Measurements from ENCODE around the gene ADAMTS17.
"Not testable (repeated sequence)": the region's sequence is repeated elsewhere in the genome, so short reads cannot be mapped to it uniquely, and the experiment has no call there.

The ADAMTS17 gene

DNA sequence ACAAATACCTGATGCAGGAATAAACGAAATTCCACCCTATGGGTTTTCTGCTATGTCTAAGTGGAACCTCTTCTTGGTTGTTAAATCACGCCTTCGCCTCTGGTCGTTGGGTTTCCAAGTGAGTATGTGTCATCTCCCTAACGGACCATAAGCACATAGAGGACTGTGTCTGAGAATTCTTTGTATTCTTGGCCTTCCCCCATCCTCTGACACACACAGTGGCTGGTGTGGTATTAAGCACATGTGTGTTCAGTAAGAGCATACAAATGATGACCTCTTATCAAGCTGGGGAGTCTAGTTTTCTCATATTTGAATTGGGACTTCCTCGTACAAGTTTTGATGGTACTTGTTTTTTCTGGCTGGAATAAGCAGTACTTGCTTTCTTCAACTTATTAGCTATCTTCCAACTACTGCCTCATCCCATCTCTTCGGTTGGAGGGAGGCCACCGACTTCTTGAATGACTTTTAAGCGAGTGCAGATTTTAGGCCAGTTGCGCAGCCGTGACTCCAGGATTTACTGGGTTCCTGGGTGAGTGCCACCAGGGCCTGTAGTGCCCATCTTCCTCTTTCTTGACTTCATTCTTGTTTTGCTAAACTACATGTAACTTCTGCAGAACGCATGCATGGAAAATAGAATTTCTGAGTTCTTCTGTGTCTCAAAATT, 240.2 kb downstream of the ADAMTS17 start:
- no peak for DNase-seq

DNA sequence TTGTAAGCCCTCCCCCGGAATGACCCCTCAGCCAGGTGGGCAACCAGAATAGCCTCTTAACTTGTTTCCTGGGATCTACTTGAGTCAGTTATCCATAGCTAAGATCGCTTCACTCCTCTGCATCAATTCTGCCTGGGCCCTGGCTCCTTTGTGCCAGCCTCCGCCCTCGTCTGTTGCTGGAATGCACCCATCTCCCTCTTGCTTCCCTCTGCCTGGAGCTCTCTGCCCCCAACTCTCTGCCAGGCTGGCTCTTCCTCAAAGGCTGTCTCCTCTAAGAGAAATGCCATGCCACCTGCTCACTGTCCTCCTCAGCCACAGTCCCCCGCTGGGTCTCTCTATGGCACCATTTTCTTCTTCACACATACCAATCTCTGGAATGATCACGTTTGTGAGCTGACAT, 240.8 kb downstream of the ADAMTS17 start:
- no peak for DNase-seq

DNA sequence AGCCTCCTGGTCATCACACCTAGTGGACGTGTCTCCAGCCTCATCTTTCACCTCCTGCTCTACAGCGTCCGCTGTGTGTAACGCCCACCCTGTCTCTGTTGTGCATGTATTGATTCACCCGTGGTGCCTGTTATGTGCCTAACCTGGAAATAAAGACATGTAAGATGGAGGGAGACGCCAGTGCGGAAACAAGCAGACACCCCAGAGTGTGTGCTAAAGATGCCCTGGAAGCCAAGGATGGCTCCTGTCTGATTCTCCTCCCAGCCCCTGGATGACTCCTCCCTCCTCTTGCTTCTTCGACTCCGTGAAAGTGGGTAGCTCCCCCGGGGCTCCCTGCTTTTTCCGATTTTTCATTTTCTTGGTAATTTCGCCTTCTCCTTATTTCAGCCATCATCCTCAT, 241.8 kb downstream of the ADAMTS17 start:
- DNase-seq: no peak

DNA sequence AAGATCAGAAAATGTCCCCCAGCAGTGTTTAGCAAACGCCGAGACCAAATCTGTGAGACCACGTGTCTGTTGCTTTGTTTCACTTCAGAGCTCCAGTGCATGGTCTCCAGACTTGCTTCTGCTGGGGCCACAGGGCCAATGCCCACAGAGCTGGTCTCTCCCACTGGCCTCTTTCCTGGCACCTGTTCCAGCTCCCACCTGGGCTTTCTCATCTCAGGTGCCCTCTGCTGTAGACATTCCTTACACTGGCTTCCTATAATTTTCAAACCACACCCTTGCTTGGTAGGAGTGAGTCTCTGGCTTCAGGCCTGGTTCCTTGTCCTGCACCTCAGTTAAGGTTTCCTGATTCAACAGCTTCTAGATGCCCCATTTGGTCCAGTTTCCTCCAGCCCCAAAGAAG, 243.1 kb downstream of the ADAMTS17 start:
- DNase-seq: no peak

DNA sequence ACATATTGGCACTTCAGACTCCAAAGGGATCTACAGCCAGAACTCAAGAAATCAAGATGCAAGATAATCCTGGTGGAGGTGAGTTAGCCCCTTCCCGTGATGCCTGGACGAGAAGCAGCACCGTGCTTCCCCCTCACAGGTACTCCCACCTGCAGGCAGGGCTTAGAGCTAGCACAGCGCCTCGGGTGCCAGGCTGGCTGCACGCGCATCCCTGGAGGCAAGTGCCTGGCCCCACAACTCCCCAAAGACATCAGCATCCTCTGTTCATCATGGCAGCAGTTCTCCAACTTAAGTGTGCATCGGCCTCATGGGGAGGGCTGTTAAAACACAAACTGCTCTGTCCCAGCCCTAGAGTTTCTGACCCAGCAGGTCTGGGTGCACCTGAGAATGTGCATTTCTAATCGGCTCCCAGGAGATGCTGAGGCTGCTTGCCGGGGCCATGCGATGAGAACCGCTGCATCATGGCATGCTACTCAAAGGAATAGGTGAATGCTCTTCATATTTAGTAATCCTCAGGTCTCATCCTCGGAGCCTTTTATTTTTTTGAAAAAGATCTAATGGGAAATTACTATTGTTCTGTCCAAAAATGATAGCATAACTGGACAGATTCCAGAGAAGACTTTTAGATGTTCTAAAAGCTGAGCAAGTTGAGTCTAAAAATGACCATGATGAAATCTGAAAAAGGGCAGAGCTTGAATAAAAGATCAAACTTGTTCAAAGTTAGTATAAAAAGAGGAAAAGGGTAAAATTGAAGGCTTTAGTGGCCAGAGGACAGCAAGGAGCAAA, 244.2 kb downstream of the ADAMTS17 start:
- no peak for DNase-seq

DNA sequence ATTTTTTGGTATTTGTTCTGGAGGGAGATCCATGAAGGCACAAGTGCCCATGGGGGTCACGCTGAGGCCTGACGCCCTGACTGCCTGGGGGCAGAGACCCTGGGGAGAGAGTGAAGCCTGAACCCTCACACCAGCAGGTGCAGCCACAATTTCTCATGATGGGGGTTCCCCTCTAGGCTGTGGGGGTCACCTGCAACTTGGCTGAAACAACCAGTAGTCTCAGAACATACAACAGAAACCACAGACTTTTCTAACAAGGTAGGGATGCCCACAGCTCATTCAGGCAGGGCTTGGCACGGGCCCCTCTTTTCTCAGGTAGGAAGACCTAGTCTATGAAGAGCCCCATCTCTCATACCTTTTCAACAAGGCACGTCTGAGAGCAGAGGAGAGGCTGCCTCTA, 245.1 kb downstream of the ADAMTS17 start:
- no peak for DNase-seq

DNA sequence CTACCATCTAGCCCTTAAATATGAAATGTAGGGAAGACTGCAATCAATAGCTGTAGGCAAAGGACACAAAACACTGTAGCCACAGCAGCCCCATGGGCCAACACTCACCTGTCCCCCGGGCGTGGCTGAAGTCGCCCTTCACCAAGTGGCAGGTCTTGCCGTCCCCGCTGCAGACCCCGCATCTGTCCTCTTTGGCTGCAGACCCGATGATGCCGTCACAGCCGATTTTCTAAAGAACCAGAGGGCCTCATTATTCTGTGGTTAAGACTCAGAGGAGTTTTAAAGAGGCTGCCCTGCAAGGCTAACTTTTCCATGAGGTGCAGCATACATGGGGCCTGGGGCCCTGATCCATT, 245.6 kb downstream of the ADAMTS17 start:
- no peak for DNase-seq

DNA sequence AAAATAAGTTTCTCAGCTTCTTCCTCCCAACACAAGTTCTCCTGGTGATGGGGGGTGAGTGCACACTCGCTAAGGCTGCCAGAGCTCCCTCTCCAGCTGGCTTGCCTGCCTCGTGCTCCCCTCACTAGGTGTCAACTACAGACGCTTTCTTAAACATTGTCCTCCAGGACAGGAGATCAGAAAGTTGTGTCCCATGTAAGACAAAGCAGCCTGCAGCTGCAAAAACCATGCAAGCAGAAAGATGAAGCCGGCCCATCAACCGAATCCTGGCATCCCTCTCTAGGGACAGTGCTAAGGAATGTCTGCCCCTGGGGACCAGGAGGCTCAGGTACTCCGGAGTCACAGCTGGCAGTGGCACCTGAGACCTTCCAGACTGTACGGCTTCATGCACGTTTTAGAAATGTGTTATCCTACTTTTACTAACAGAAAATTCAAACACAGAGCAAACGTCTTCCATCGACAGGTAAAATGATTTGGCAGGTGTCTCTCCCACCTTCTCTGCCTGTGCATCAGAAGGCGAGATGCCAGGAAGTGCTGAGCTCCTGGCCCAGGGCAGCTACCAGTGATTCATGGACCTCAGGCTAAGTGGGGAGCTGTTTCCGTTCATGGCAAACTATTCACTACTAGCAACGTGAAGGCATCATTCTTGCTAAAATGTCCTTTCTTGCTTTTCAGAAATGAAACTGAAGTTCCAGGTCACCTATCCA, 246.1 kb downstream of the ADAMTS17 start:
- DNase-seq: no peak

DNA sequence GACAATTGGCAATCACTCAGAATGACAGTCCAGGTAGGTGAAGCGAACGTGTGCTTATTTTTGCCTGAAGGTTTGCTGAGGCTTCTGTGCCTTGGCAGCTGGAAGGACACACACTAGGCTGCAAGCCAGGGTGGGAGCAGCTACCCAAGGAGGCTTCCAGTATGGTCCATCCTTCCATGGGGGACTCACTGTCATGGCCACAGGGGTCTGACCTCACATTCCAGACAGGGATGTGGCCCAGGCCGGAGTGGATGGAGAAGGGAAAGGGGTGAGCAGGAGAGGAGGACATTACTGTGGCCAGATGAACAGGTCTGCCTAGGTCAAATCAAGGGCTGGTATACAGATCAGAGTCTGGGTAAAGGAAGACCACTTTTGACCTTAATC, 247.7 kb downstream of the ADAMTS17 start:
- DNase-seq: no peak

DNA sequence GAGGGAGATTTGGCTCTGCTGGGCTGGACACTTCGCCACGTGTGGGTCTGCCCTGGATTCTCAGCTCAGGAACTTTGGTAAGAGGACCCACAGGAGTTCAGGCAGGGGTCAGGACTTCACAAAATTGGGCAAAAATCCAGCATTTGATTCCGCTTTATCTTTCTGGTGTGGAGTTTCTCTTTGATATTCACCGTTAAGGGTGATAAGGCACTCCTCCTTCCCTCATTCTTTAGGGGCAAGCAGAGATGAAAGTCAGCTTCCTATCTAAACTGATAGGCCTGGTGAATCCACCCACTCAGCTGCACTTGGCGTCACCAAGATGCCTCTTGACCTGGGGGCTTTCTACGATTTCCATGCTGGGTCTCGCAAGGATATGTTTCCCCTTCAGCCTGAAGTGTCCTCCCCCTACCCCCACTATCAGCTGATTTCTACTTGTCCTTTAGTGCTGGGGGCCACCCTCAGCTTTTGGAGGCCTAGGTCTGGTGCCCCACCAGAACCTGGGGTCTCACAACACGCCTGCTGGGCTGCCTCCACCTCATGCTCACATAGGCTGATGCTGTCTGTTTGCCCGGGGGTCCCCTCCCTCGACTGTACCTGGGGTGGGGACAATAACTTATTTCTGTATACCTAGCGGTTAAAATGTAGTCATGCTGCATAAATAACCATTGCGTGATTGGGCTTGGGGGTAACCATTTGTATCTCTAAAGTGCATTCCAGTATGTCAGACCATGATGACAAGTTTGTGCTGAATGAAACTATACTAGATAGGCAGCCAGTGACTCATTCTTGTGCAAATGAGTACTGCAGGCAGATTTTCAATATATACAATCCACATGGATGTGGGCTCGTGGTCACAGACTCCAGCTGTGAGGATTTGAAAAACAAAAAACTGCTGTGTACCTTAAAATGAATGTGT, 248.3 kb downstream of the ADAMTS17 start:
- DNase-seq: no peak

DNA sequence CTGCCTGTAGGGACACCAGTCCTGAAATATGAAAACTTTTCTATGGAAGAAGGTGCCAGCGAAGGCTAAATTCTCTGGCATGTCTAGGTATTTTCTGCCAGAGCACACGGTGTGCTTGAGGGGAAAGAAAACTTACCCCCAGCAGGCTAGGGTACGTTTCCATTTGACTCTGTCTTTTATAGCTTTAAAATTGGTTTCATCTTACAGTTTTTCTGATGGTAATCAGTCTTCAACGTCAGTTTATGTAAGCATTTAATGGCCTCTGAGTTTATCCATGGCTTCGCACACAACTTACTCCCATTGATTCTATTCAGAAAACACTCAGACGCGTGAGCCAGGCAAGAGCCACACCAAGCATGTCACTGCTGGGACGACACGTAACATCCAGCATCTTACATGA, 249.7 kb downstream of the ADAMTS17 start:
- no peak for DNase-seq

DNA sequence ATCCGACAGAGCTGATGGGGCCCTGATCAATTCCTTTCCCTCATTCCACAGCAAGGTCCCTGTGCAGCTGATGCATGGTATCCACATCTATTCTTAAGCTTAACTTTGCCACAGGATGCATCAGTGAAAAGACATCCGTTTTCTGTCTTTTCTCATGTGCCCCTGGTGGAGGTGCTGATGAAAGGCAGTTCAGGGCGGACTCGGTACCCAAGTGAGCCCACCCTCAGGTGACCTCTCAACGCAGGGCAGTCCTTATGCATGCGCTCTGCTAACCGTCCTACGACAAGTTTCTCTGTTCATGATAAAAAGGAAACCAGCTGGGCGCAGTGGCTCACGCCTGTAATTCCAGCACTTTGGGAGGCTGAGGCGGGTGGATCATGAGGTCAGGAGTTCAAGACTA, 251.4 kb downstream of the ADAMTS17 start:
- DNase-seq: no peak

DNA sequence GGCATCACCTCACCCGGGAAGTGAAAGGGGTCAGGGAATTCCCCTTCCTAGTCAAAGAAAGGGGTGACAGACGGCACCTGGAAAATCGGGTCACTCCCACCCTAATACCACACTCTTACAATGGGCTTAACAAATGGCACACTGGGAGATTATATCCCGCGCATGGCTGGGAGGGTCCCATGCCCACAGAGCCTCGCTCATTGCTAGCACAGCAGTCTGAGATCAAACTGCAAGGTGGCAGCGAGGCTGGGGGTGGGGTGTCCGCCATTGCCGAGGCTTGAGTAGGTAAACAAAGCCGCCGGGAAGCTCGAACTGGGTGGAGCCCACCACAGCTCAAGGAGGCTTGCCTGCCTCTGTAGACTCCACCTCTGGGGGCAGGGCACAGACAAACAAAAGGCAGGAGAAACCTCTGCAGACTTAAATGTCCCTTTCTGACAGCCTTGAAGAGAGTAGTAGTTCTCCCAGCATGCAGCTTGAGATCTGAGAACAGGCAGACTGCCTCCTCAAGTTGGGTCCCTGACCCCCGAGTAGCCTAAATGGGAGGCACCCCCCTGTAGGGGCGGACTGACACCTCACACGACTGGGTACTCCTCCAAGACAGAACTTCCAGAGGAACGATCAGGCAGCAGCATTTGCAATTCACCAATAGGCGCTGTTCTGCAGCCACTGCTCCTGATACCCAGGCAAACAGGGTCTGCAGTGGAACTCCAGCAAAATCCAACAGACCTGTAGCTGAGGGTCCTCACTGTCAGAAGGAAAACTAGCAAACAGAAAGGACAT, 257.5 kb downstream of the ADAMTS17 start:
- not testable (repeated sequence) for DNase-seq

DNA sequence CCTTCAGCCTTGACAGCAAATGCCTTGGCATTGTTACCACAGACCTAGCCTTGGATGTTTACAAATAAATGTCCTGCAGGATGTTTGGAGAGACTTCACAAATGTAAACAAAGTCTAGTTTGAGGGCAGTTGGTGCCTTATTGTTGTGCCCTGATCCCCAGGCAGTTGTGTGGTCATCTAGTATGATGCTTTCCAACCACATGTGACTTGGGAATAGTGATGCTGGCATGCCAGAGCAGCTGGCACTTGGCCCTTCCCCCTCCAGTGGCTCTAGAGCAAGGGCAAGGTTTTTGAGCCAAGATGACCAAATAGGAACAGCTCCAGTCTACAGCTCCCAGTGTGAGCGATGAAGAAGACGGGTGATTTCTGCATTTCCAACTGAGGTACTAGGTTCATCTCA, 258.2 kb downstream of the ADAMTS17 start:
- no peak for DNase-seq

DNA sequence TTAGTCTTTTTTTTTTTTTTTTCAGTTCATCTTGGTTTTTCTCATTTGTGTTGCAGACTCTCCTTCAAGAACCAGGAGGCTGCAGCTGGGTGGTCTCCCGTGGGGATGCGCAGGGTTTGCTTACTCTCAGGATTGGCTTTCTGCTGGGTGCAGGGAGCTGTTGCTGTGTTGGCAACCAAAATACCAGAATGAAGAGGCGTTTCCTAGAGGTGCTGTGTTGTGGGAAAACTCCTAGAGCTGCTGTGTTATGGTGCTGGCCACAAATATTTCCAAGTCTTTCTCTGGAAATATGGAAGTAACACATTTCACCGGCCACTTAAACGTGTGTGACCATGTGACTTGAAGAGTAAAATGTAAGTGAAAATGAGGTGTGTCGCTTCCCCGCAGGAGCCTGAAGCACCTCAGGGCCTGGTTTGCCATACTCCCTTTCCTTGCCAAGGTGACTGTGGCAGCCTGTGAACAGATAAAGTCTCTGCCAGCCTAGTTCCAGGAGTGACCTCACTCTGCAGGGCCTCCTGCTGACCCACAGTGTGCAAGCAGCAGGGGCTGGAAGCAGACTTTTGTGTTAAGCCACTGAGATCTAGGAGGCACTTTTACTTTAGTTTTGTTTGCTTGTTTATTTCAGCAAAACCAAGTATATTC, 258.9 kb downstream of the ADAMTS17 start:
- no peak for DNase-seq

DNA sequence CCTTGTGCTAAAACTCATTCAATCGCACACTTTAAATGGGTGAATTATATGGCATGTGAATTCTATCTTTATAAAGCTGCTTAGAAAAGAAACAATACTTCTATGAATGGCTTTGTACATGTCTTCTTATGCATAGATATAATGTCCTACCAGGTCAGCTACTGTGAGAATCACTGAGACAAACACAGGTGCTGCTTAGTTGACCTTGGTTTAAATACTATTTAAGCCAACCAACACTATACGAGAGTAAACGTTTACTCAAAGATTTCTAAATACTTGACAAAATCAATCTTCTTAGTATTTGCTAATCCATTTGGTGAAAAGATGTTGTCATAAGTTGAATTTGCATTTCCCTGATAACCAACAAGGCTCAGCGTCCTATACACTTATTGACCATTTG, 260.3 kb downstream of the ADAMTS17 start:
- no peak for DNase-seq

DNA sequence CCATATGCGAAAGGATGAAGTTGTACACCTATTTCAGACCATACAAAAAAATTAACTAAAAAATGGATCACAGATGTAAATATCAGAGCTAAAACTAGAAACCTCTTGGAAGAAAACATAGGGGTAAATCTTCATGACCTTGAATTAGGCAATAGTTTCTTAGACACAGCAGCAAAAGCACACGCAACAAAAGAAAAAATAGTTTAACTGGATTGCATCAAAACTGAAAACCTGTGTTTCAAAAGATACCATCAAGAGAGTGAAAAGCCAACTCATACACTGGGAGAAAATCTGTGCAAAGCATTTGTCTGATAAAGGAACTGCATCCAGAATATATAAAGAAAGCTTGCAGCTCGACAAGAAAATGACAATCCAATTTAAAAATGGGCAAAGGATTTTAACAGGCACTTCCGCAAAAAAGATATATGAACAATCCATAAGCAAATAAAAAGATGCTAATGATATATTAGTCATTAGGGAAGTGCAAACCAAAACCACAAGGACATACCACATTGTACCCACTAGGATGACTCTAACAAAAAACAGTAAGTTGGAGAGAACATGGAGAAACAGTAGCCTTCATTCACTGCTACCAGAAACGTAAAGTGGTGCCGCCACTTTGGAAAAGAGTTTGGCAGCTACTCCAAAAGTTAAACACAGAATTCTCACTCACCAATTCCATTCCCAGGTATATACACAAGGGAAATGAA, 263.1 kb downstream of the ADAMTS17 start:
- DNase-seq: no peak

DNA sequence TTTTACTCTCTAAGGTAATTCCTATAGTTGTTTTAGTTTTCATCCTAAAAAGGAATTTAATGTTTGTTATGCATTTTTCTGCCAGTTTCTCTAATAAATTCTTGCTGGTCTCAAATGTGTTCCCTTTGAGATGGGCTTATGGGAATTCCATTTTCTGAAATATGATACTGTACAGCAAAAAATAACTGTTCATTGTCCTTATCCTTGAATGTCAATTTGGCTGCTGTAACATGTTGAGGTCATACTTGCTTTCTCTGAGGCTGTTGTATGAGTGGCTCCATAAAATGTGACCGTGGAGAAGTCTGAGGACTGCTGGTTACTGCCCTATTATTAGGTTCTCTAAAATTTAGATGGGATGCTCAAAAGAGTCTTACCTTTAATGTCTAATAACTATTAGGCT, 266.5 kb downstream of the ADAMTS17 start:
- no peak for DNase-seq

DNA sequence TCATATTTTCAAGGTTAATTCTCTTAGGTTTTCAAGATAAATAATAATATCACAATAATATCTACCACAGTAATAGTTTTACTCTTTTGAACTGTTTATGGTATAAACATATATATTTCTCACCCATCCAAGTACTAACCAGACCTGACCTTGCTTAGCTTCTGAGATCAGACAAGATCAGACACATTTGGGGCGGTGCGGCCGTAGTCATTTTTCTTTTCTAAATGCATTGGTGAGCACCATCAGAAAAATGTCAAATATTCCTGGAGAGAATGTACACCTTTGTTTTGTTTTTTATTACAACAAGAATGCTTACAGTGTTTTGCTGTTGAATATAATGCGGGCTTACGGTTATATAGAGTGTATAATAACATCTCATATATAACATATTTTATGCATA, 267.8 kb downstream of the ADAMTS17 start:
- no peak for DNase-seq

DNA sequence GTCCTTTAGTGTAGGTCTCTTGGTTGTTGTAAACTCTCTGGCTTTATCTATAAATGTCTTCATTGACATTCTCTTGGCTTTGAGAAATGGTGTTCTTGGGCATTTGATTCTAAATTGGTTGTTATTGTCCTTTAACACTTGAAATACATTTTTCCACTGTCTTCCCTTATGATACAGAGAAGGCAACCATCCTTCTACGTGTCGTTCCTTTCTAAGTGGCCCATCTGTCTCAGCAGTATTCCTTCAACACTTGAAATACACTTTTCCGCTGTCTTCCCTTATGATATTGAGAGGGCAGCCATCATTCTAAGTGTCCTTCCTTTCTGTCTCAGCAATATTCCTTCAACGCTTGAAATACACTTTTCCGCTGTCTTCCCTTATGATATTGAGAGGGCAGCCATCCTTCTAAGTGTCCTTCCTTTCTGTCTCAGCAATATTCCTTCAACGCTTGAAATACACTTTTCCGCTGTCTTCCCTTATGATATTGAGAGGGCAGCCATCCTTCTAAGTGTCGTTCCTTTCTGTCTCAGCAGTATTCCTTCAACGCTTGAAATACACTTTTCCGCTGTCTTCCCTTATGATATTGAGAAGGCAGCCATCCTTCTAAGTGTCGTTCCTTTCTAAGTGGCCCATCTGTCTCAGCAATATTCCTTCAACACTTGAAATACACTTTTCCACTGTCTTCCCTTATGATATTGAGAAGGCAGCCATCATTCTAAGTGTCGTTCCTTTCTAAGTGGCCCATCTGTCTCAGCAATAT, 275.1 kb downstream of the ADAMTS17 start:
- not testable (repeated sequence) for DNase-seq

Measured in amniotic stem cell (primary cell).